ENCODE measurements around the gene C9orf72.

DNA sequence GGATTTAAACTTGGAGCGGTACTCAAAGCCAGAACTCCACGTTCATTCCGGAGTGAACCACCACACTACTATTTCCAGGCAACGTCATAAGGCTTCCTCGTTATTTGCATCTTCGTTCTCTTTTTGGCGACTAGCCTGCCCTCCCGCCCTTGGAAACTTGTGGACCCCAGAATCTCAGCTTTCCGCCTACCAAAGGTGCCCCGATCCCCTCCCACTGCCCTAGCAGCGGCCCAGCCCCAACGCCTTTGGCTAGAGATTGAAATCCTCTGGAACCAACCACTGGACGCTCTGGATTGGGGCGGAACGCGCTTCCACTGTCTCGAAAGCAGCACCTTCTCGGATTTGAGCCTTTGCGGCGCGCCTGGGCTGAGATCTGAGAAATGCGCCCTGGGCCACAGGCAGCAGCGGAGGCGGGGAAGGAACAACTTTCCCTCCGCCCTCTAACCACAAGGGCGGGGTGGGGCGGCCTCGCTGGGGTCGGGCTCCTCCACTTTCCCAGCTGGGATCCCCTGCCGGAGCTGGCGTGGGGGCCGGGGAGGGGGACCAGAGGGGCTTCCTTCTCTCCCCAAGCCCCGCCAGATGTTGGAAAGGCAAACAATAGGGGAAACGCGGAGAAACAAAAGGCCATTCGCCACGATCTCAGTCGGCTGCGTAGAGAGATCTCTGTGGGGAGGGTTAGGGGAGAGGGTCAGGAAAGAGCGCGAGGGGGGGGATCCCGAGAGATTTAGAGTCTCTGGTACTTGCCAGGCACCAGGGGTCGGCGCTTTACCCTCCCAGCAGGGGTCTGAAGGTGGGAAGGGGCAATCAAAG is 45.0 kb downstream of the C9orf72 start:
- TF ChIP-seq TARDBP (IDR thresholded peaks at IDR 0.05) (no peak), ARNT (IDR thresholded peaks at IDR 0.05) (no peak), LEF1 (IDR thresholded peaks at IDR 0.05; ENCODE audit: borderline replicate concordance) (no peak), FOXM1 (IDR thresholded peaks at IDR 0.05; ENCODE audit: borderline replicate concordance) (no peak), FOXK2 (IDR thresholded peaks at IDR 0.05) (no peak), SUZ12 (IDR thresholded peaks at IDR 0.05) (no peak), ELF4 (IDR thresholded peaks at IDR 0.05) (no peak), HDGF (IDR thresholded peaks at IDR 0.05; ENCODE audit: borderline replicate concordance) (no peak), L3MBTL2 (conservative IDR thresholded peaks at IDR 0.05) (no peak), BHLHE40 (IDR thresholded peaks at IDR 0.05; ENCODE audit: borderline replicate concordance) (no peak), FOXA1 (IDR thresholded peaks at IDR 0.05) (no peak), SP1 (IDR thresholded peaks at IDR 0.05) (no peak)
- TF ChIP-seq, protein P1, sequence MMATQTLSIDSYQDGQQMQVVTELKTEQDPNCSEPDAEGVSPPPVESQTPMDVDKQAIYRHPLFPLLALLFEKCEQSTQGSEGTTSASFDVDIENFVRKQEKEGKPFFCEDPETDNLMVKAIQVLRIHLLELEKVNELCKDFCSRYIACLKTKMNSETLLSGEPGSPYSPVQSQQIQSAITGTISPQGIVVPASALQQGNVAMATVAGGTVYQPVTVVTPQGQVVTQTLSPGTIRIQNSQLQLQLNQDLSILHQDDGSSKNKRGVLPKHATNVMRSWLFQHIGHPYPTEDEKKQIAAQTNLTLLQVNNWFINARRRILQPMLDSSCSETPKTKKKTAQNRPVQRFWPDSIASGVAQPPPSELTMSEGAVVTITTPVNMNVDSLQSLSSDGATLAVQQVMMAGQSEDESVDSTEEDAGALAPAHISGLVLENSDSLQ (IDR thresholded peaks at IDR 0.05) = no peak

All from HEK293T (cell line).